IMR-90 (cell line): ENCODE data around the gene INPP5A. TPM values are rescaled to one million over a fixed set of nuclear protein-coding genes. Genes with fewer than 3 reads are reported as not detected.

Source experiments
- ATAC-seq: fragments of 200-7000 bp; cut with Tn5 transposase; 2 replicates; pipeline ENCODE4 v1.9.1; 2020; ENCODE audit warnings: low read depth, mild to moderate bottlenecking, moderate library complexity
- BruUV-seq: library from RNA; stranded (reverse); fragments of 400-500 nt; replicated peaks from 2 replicates; lab custom pipeline; 2021; lab: Mats Ljungman, UMichigan
- CTCF ChIA-PET: fragments of 300-600 bp; formaldehyde crosslinking; extraction: SDS; loops from one replicate; lab custom pipeline; 2021; ENCODE audit warnings: antibody characterized with exemption; lab: Yijun Ruan, JAX
- POLR2A ChIA-PET: fragments of 300-600 bp; sonication (Branson Sonifier 250); formaldehyde crosslinking; loops from one replicate; lab custom pipeline; 2022; ENCODE audit warnings: antibody characterized with exemption; ENCODE audit not compliant: unreplicated experiment; lab: Charles Lee
- DNase-seq: peaks from one replicate; pipeline ENCODE4 v3.0.0; 2013
- H2AFZ ChIP-seq: replicated peaks from 2 replicates; pipeline ENCODE3; 2013; ENCODE audit warnings: low read length, mild to moderate bottlenecking; ENCODE audit not compliant: poor library complexity
- H2AK5ac ChIP-seq: 2 replicates; pipeline ENCODE4 v1.6.1; 2013; ENCODE audit warnings: low read depth, low read length, inconsistent platforms
- H2AK9ac ChIP-seq: replicated peaks from 2 replicates; pipeline ENCODE3; 2013; ENCODE audit warnings: mild to moderate bottlenecking, low read depth, low read length, moderate library complexity; ENCODE audit not compliant: poor library complexity
- H2BK120ac ChIP-seq: 2 replicates; pipeline ENCODE4 v1.6.1; 2013; ENCODE audit warnings: low read depth, low read length, inconsistent platforms
- H2BK15ac ChIP-seq: 3 replicates; pipeline ENCODE4 v1.6.1; 2013; ENCODE audit warnings: low read depth, low read length, inconsistent platforms
- H2BK20ac ChIP-seq: 2 replicates; pipeline ENCODE4 v1.6.1; 2013; ENCODE audit warnings: low read depth, mild to moderate bottlenecking, inconsistent platforms, low read length, moderate library complexity
- H2BK5ac ChIP-seq: 2 replicates; pipeline ENCODE4 v1.6.1; 2013; ENCODE audit warnings: mild to moderate bottlenecking, low read depth, low read length, inconsistent platforms; ENCODE audit not compliant: poor library complexity, severe bottlenecking
- H3K14ac ChIP-seq: replicated peaks from 2 replicates; pipeline ENCODE4 v1.6.1; 2013; ENCODE audit warnings: low read depth, low read length, inconsistent platforms
- H3K18ac ChIP-seq: 2 replicates; pipeline ENCODE4 v1.6.1; 2013; ENCODE audit warnings: low read depth, low read length, control low read depth
- H3K23ac ChIP-seq: 2 replicates; pipeline ENCODE4 v1.6.1; 2013; ENCODE audit warnings: low read depth, low read length, inconsistent platforms
- H3K27ac ChIP-seq: 2 replicates; pipeline ENCODE4 v1.5.1; 2013; ENCODE audit warnings: mild to moderate bottlenecking, control low read depth, low read length; ENCODE audit not compliant: insufficient read depth
- H3K27me3 ChIP-seq: 2 replicates; pipeline ENCODE4 v1.6.1; 2013; ENCODE audit warnings: low read length; ENCODE audit not compliant: control insufficient read depth, insufficient read depth
- H3K36me3 ChIP-seq: 2 replicates; pipeline ENCODE4 v1.6.1; 2013; ENCODE audit warnings: low read length, mixed read lengths; ENCODE audit not compliant: control insufficient read depth, insufficient read depth
- H3K4ac ChIP-seq: 2 replicates; pipeline ENCODE4 v1.6.1; 2013; ENCODE audit warnings: low read depth, low read length, inconsistent platforms
- H3K4me1 ChIP-seq: 2 replicates; pipeline ENCODE4 v1.6.1; 2013; ENCODE audit warnings: low read length, mixed read lengths; ENCODE audit not compliant: control insufficient read depth, insufficient read depth
- H3K4me2 ChIP-seq: 2 replicates; pipeline ENCODE4 v1.6.1; 2013; ENCODE audit warnings: low read depth, mild to moderate bottlenecking, control low read depth, low read length, moderate library complexity
- H3K4me3 ChIP-seq: 2 replicates; pipeline ENCODE4 v1.5.1; 2013; ENCODE audit warnings: low read depth, mild to moderate bottlenecking, control low read depth, low read length, moderate library complexity; ENCODE audit not compliant: insufficient read depth
- H3K56ac ChIP-seq: 2 replicates; pipeline ENCODE4 v1.6.1; 2013; ENCODE audit warnings: low read length, inconsistent platforms; ENCODE audit not compliant: insufficient read depth; ENCODE audit errors: extremely low read depth
- H3K79me1 ChIP-seq, 2 experiments: 2 replicates each; pipeline ENCODE4 v1.6.1; 2013; ENCODE audit warnings: low read length in 2 of 2, inconsistent platforms in 1 of 2, low read depth in 1 of 2
- H3K9ac ChIP-seq: 2 replicates; pipeline ENCODE4 v1.6.1; 2013; ENCODE audit warnings: low read depth, low read length, control low read depth
- H3K9me1 ChIP-seq: 2 replicates; pipeline ENCODE4 v1.6.1; 2013; ENCODE audit warnings: low read length, inconsistent platforms; ENCODE audit not compliant: insufficient read depth
- H3K9me3 ChIP-seq: 2 replicates; pipeline ENCODE4 v1.6.1; 2013; ENCODE audit warnings: low read length; ENCODE audit not compliant: control insufficient read depth, insufficient read depth
- H4K20me1 ChIP-seq: 2 replicates; pipeline ENCODE4 v1.6.1; 2013; ENCODE audit warnings: low read length, inconsistent platforms; ENCODE audit not compliant: insufficient read depth
- H4K5ac ChIP-seq: 2 replicates; pipeline ENCODE4 v1.6.1; 2013; ENCODE audit warnings: mild to moderate bottlenecking, low read depth, low read length, control low read depth
- H4K8ac ChIP-seq, 2 experiments: 2 replicates each; pipeline ENCODE4 v1.6.1; 2013; ENCODE audit warnings: low read depth in 2 of 2, low read length in 2 of 2, control low read depth in 1 of 2, inconsistent platforms in 1 of 2
- H4K91ac ChIP-seq: 2 replicates; pipeline ENCODE4 v1.6.1; 2013; ENCODE audit warnings: low read depth, low read length, inconsistent platforms; ENCODE audit not compliant: insufficient read depth
- BHLHE40 ChIP-seq: fragments of 150-350 bp; IDR thresholded peaks from 2 replicates; pipeline ENCODE4 v1.6.1; 2016; ENCODE audit warnings: mild to moderate bottlenecking, low read depth, low read length
- CEBPB ChIP-seq: IDR thresholded peaks from 2 replicates; pipeline ENCODE4 v1.6.1; 2012; ENCODE audit warnings: low read depth, low read length, improper control_type of control experiment
- CHD1 ChIP-seq: IDR thresholded peaks from 2 replicates; pipeline ENCODE4 v1.6.1; 2012; ENCODE audit warnings: low read depth, low read length, improper control_type of control experiment
- FOS ChIP-seq: fragments of 150-350 bp; IDR thresholded peaks from 2 replicates; pipeline ENCODE4 v1.6.1; 2016; ENCODE audit warnings: low read depth, low read length
- MAFK ChIP-seq: IDR thresholded peaks from 2 replicates; pipeline ENCODE4 v1.6.1; 2012; ENCODE audit warnings: low read depth, low read length, improper control_type of control experiment
- MAZ ChIP-seq: IDR thresholded peaks from 2 replicates; pipeline ENCODE4 v1.6.1; 2012; ENCODE audit warnings: low read depth, mild to moderate bottlenecking, low read length, improper control_type of control experiment, moderate library complexity, borderline replicate concordance
- MXI1 ChIP-seq: IDR thresholded peaks from 2 replicates; pipeline ENCODE4 v1.6.1; 2012; ENCODE audit warnings: low read depth, mild to moderate bottlenecking, low read length, moderate library complexity, borderline replicate concordance
- NFE2L2 ChIP-seq: fragments of 150-350 bp; IDR thresholded peaks from 2 replicates; pipeline ENCODE4 v1.6.1; 2016; ENCODE audit warnings: low read depth, mild to moderate bottlenecking, low read length
- POLR2A ChIP-seq: IDR thresholded peaks from 2 replicates; pipeline ENCODE4 v1.6.1; 2012; ENCODE audit warnings: mild to moderate bottlenecking, low read depth, low read length
- RAD21 ChIP-seq: IDR thresholded peaks from 2 replicates; pipeline ENCODE4 v1.6.1; 2012; ENCODE audit warnings: low read length, improper control_type of control experiment
- RCOR1 ChIP-seq: IDR thresholded peaks from 2 replicates; pipeline ENCODE4 v1.6.1; 2012; ENCODE audit warnings: mild to moderate bottlenecking, low read length, improper control_type of control experiment; ENCODE audit not compliant: insufficient replicate concordance
- RFX5 ChIP-seq: IDR thresholded peaks from 2 replicates; pipeline ENCODE4 v1.8.0; 2012; ENCODE audit warnings: low read depth, mild to moderate bottlenecking, low read length, moderate library complexity
- SMC3 ChIP-seq: fragments of 150-350 bp; IDR thresholded peaks from 2 replicates; pipeline ENCODE4 v1.6.1; 2016; ENCODE audit warnings: low read depth, mild to moderate bottlenecking, antibody characterized with exemption, low read length, moderate library complexity
- WGBS, 2 experiments: methylation state at CpG; one replicate each; pipeline versions ENCODE4 v1.1.5 to v1.1.7; 2013; ENCODE audit warnings: missing lambda C conversion rate in 2 of 2; ENCODE audit not compliant: insufficient read length in 1 of 2; ENCODE audit errors: extremely low coverage in 2 of 2; 5-methylcytosine and 5-hydroxymethylcytosine counted together
- dilution Hi-C: fragments of 300-500 bp; cut with HindIII; formaldehyde crosslinking; loops from one replicate; pipeline ENCODE4 v1.14.3; 2018; ENCODE audit warnings: low sequenced_read_pairs; ENCODE audit not compliant: unreplicated experiment
- in situ Hi-C: fragments of 300-500 bp; cut with MboI; formaldehyde crosslinking; loops from 3 replicates; pipeline ENCODE4 v1.14.3; 2019; ENCODE audit warnings: low sequenced_read_pairs, inconsistent platforms, mixed read lengths
- intact Hi-C: fragments of 100-400 bp; cut with micrococcal nuclease; formaldehyde crosslinking; loops from 2 replicates; pipeline ENCODE4 v1.10.0; 2022
- polyA plus RNA-seq, 3 experiments: library from polyadenylated mRNA; depleted of rRNA; stranded (reverse); fragments of >200 nt; gene quantifications; 2 replicates each; pipeline ENCODE4 v1.2.3, GENCODE V29; 2012; ENCODE audit warnings: low replicate concordance in 1 of 3
- total RNA-seq: library from RNA; depleted of rRNA; stranded (reverse); fragments of >200 nt; gene quantifications from 2 replicates; pipeline ENCODE4 v1.2.3, GENCODE V29; 2012
- TF ChIP-seq, protein P1 (sequence below): fragments of 150-350 bp; IDR thresholded peaks from 2 replicates; pipeline ENCODE4 v1.6.1; 2016; ENCODE audit warnings: low read depth, mild to moderate bottlenecking, low read length, moderate library complexity, borderline replicate concordance
- TF ChIP-seq, protein P2 (sequence below): fragments of 150-350 bp; IDR thresholded peaks from 2 replicates; pipeline ENCODE4 v1.6.1; 2017; ENCODE audit warnings: mild to moderate bottlenecking, antibody characterized with exemption, low read length, low read depth
- TF ChIP-seq, protein P3 (sequence below): conservative IDR thresholded peaks from 2 replicates; pipeline ENCODE4 v1.5.1; 2012; ENCODE audit warnings: mild to moderate bottlenecking, low read depth, low read length, improper control_type of control experiment

INPP5A gene
- total and polyA plus RNA-seq, 2 of the 4 experiments (the other 2 are of a cell fraction), result 21.4 to 36.7 TPM

DNA sequence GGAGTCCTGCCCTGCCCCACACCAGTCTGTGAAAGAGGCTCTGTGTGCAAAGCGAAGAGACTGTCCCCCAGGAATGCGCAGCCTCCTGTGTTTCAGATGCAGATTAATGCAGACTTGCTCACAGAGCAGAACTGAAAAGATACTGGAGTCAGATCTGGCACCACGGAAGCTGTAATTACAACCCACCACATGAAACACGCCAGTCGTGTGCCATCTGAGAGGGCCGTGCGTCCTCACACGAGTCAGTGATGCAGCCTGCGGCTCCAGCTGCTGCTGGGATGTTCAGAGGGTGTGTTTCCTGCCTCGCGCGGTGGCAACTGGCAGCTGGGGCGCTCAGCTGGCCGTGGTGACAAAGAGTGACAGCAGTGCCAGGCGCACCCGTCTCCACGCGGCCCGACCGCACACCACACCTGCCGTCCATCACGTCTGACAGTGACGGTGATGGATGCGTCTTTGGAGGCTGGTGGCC, 198.4 kb downstream of the INPP5A start:
- DNase-seq, result no peak
- no peaks in the 10 kb centered on the region for H3K27me3 ChIP-seq
- no peak overlapping the region for H3K23ac ChIP-seq
- no peak overlapping the region for H3K9ac ChIP-seq
- H3K9me3 ChIP-seq, result no peaks in the 10 kb centered on the region
- H3K9me1 ChIP-seq, result peaks cover 3% of the 10 kb centered on the region; the same call in 1 of the 2 replicates
- TF ChIP-seq, protein P1, sequence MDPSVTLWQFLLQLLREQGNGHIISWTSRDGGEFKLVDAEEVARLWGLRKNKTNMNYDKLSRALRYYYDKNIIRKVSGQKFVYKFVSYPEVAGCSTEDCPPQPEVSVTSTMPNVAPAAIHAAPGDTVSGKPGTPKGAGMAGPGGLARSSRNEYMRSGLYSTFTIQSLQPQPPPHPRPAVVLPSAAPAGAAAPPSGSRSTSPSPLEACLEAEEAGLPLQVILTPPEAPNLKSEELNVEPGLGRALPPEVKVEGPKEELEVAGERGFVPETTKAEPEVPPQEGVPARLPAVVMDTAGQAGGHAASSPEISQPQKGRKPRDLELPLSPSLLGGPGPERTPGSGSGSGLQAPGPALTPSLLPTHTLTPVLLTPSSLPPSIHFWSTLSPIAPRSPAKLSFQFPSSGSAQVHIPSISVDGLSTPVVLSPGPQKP, result no peak
- TF ChIP-seq RAD21 (no peak), MAZ (no peak), CHD1 (no peak), CEBPB (no peak), MXI1 (no peak), NFE2L2 (no peak), RFX5 (no peak), SMC3 (no peak), FOS (no peak), MAFK (no peak), POLR2A (no peak), BHLHE40 (no peak), RCOR1 (no peak)
- TF ChIP-seq, protein P2, sequence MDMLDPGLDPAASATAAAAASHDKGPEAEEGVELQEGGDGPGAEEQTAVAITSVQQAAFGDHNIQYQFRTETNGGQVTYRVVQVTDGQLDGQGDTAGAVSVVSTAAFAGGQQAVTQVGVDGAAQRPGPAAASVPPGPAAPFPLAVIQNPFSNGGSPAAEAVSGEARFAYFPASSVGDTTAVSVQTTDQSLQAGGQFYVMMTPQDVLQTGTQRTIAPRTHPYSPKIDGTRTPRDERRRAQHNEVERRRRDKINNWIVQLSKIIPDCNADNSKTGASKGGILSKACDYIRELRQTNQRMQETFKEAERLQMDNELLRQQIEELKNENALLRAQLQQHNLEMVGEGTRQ, result no peak
- TF ChIP-seq, protein P3, sequence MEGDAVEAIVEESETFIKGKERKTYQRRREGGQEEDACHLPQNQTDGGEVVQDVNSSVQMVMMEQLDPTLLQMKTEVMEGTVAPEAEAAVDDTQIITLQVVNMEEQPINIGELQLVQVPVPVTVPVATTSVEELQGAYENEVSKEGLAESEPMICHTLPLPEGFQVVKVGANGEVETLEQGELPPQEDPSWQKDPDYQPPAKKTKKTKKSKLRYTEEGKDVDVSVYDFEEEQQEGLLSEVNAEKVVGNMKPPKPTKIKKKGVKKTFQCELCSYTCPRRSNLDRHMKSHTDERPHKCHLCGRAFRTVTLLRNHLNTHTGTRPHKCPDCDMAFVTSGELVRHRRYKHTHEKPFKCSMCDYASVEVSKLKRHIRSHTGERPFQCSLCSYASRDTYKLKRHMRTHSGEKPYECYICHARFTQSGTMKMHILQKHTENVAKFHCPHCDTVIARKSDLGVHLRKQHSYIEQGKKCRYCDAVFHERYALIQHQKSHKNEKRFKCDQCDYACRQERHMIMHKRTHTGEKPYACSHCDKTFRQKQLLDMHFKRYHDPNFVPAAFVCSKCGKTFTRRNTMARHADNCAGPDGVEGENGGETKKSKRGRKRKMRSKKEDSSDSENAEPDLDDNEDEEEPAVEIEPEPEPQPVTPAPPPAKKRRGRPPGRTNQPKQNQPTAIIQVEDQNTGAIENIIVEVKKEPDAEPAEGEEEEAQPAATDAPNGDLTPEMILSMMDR, result no peak
- no peak overlapping the region for H2BK120ac ChIP-seq
- no peaks in the 10 kb centered on the region for H3K36me3 ChIP-seq
- no peak overlapping the region for H3K27ac ChIP-seq
- no peak overlapping the region for H3K4me3 ChIP-seq
- no peak overlapping the region for H3K18ac ChIP-seq
- in situ Hi-C loops (no loop called here), intact Hi-C loops (no loop called here), dilution Hi-C loops (no loop called here)
- 94% methylated on average over 15 of the region's 24 CpGs; no CpG with 5 or more reads in 1 of the 2 experiments for WGBS, 2 experiments
- no peak overlapping the region for H4K5ac ChIP-seq
- H3K14ac ChIP-seq, result no peak overlapping the region
- no peak overlapping the region for H2BK5ac ChIP-seq
- no TSS peak for BruUV-seq
- no peak overlapping the region for H2BK15ac ChIP-seq
- H3K79me1 ChIP-seq, result no peaks in the 10 kb centered on the region
- no peaks in the 10 kb centered on the region for H4K20me1 ChIP-seq
- no peak overlapping the region for H2AK5ac ChIP-seq
- no peak overlapping the region for H4K8ac ChIP-seq
- no peak overlapping the region for H3K4ac ChIP-seq
- H2BK20ac ChIP-seq, result no peak overlapping the region
- H3K4me1 ChIP-seq, result no peaks in the 10 kb centered on the region
- CTCF ChIA-PET, result no interaction called here
- no peak overlapping the region for H2AK9ac ChIP-seq
- no peak overlapping the region for H3K4me2 ChIP-seq
- no peak for ATAC-seq
- no peak overlapping the region for H3K56ac ChIP-seq
- H4K91ac ChIP-seq, result no peak overlapping the region
- POLR2A ChIA-PET, result no interaction called here
- no peak overlapping the region for H2AFZ ChIP-seq
